ENCODE data around the gene PAFAH1B1. TPM values are rescaled to one million over a fixed set of nuclear protein-coding genes. Genes with fewer than 3 reads are reported as not detected.

The PAFAH1B1 gene
- total and polyA plus RNA-seq, 7 donors: 35.4 to 139 (median 97.6) TPM

DNA sequence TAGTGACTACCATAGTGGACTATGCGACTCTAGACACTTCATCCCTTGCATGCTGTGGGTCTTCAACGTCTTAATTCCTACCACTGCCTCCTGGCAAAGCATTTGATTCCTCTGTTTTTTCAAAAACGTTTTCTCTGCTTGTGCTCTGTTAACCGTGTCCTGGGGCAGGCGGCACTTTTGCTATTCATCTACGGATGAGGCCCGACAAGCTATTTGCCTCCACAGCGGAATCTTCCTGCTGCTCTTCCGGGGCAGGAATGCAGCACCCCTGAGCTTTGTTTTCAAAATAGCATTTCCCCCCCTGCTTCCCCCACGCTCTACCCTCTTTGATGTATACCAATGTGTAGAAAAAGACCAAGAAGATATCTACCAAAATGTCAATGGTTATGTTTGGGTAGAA lies 42.0 kb upstream of the PAFAH1B1 start:
- Histone ChIP-seq H3K4me3 (no peak overlapping the region), H3K36me3 (no peaks in the 10 kb centered on the region), H3K9me3 (no peaks in the 10 kb centered on the region), H3K27ac (no peak overlapping the region), H3K4me1 (no peaks in the 10 kb centered on the region), H3K27me3 (peaks cover 0 to 26% (median 0%) of the 10 kb centered on the region in 3 donors)
- no peak for DNase-seq
- no peak for TF ChIP-seq POLR2A (IDR thresholded peaks at IDR 0.05)
- TF ChIP-seq, protein P1, sequence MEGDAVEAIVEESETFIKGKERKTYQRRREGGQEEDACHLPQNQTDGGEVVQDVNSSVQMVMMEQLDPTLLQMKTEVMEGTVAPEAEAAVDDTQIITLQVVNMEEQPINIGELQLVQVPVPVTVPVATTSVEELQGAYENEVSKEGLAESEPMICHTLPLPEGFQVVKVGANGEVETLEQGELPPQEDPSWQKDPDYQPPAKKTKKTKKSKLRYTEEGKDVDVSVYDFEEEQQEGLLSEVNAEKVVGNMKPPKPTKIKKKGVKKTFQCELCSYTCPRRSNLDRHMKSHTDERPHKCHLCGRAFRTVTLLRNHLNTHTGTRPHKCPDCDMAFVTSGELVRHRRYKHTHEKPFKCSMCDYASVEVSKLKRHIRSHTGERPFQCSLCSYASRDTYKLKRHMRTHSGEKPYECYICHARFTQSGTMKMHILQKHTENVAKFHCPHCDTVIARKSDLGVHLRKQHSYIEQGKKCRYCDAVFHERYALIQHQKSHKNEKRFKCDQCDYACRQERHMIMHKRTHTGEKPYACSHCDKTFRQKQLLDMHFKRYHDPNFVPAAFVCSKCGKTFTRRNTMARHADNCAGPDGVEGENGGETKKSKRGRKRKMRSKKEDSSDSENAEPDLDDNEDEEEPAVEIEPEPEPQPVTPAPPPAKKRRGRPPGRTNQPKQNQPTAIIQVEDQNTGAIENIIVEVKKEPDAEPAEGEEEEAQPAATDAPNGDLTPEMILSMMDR (IDR thresholded peaks at IDR 0.05): no peak
- no peak for TF ChIP-seq POLR2AphosphoS5 (IDR thresholded peaks at IDR 0.05)
- no peak for TF ChIP-seq EP300 (IDR thresholded peaks at IDR 0.05)
- 44 to 55% methylated on average over 10 of the region's 10 CpGs for WGBS, 2 donors
- intact Hi-C loops (cut with DNase I): no loop called here

DNA sequence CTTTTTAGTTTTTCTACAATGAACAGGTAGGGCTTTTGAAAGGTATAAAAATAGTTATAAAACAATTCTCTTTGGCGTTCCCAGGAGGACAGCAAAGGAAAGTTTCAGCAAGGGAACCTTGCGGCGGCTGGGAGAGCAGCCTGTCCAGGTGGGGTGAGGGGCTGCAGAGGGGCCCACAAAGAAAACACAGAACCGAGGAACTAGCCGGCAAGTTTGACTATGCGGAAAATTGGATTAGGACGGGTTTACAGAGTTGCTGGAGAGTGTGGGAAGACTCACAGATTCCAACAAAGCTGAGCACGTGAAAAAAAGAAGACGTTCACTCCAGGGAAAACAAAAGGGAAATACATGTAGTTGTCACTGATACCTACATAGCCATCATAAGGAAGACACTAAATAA lies 41.5 kb upstream of the PAFAH1B1 start:
- Histone ChIP-seq H3K4me3 (no peak overlapping the region), H3K9me3 (peaks cover 0 to 2% (median 0%) of the 10 kb centered on the region in 4 donors), H3K27ac (no peak overlapping the region), H3K27me3 (peaks cover 0 to 26% (median 0%) of the 10 kb centered on the region in 3 donors), H3K4me1 (no peaks in the 10 kb centered on the region), H3K36me3 (no peaks in the 10 kb centered on the region)
- no peak for DNase-seq
- WGBS, 2 donors: 58 to 62% methylated on average over 9 of the region's 9 CpGs
- TF ChIP-seq POLR2AphosphoS5 (IDR thresholded peaks at IDR 0.05): no peak
- no peak for TF ChIP-seq POLR2A (IDR thresholded peaks at IDR 0.05)
- TF ChIP-seq, protein P1 (IDR thresholded peaks at IDR 0.05): no peak
- no peak for TF ChIP-seq EP300 (IDR thresholded peaks at IDR 0.05)
- intact Hi-C loops (cut with DNase I): no loop called here

DNA sequence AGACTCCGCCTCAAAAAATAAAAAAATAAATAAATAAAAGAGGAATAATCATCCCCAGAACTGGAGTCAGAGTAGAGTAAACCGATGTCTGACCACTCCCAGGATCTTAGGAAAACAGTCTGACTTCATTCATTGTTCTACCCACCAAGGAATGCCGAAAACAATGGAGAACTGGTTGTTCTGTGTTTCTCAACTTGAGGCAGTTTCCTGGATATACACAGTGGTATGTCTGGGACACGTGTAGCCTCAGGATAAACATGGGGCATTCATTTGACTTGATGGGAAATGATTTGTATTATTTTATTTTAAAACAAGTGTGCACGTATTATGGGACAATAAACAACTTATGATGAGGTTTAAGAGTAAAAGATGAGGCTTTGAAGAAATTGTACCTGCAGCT lies 32.8 kb upstream of the PAFAH1B1 start:
- TF ChIP-seq POLR2A (IDR thresholded peaks at IDR 0.05) (no peak), POLR2AphosphoS5 (IDR thresholded peaks at IDR 0.05) (no peak), EP300 (IDR thresholded peaks at IDR 0.05) (no peak)
- TF ChIP-seq, protein P1 (IDR thresholded peaks at IDR 0.05): no peak
- DNase-seq: no peak
- Histone ChIP-seq H3K4me3 (no peak overlapping the region), H3K4me1 (no peaks in the 10 kb centered on the region), H3K27ac (no peak overlapping the region), H3K27me3 (no peaks in the 10 kb centered on the region), H3K36me3 (no peaks in the 10 kb centered on the region), H3K9me3 (peaks cover 0 to 2% (median 0%) of the 10 kb centered on the region in 4 donors)
- intact Hi-C loops (cut with DNase I): no loop called here
- WGBS, 2 donors: 92 to 94% methylated on average over 5 of the region's 5 CpGs

DNA sequence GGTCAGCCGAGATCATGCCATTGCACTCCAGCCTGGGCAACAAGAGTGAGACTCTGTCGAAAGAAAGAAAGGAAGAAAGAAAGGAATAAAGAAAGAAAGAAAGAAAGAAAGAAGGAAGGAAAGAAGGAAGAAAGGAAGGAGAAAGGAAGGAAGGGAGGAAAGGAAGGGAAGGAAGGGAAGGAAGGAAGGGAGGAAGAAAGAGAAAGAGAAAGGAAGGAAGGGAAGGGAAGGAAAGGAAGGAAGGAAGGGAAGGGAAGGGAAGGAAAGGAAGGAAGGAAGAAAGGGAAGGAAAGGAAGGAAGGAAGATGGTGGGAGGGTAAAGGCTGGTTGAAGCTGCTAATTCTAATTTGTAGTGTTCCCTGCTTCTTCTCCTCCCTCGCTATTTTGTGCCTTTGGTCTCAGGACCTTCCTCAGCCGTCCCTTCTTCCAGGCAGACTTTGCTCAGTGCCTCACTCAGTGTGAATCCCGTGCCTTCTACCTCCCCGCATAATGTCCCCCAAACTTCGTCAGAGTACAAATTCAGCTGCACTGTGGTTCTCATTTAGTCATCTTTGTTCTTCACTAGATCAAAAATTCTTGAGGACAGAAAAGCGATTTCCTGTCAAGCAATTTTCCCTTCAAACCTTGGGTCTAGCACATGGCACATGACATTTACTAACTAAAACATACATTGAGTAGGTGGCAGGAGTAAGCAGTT lies 31.1 kb upstream of the PAFAH1B1 start:
- H3K9me3 ChIP-seq: no peaks in the 10 kb centered on the region
- H3K27me3 ChIP-seq: no peaks in the 10 kb centered on the region
- DNase-seq: no peak
- no peaks in the 10 kb centered on the region for H3K36me3 ChIP-seq
- H3K27ac ChIP-seq: no peak overlapping the region
- H3K4me3 ChIP-seq: no peak overlapping the region
- 80 to 86% methylated on average over 8 of the region's 8 CpGs for WGBS, 2 donors
- no peaks in the 10 kb centered on the region for H3K4me1 ChIP-seq
- intact Hi-C loops (cut with DNase I): no loop called here
- TF ChIP-seq EP300 (IDR thresholded peaks at IDR 0.05) (no peak), POLR2AphosphoS5 (IDR thresholded peaks at IDR 0.05) (no peak), POLR2A (IDR thresholded peaks at IDR 0.05) (no peak)
- TF ChIP-seq, protein P1 (IDR thresholded peaks at IDR 0.05): no peak

DNA sequence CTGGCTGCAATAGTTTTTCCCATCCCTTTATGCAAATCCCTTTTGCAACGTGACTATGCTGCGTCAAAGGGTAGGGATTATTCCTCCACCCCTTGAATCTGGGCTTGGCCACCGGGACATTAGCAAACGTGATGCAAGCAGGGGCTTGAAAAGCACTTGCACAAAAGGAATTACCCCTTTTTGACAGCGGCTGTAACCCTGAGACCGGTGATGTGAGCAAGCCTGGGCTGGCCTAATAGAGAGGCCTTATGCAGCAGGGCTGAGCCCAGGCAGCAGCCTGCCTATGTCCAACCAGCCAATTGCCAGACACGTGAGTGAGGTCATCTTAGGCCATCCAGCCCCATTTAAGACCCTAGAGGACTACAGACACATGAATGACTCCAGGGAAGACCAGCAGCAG lies 30.4 kb upstream of the PAFAH1B1 start:
- Histone ChIP-seq H3K4me1 (no peaks in the 10 kb centered on the region), H3K27ac (no peak overlapping the region), H3K9me3 (no peaks in the 10 kb centered on the region), H3K36me3 (no peaks in the 10 kb centered on the region), H3K27me3 (no peaks in the 10 kb centered on the region), H3K4me3 (no peak overlapping the region)
- intact Hi-C loops (cut with DNase I): no loop called here
- DNase-seq: no peak
- TF ChIP-seq, protein P1 (IDR thresholded peaks at IDR 0.05): no peak
- TF ChIP-seq EP300 (IDR thresholded peaks at IDR 0.05) (no peak), POLR2A (IDR thresholded peaks at IDR 0.05) (no peak), POLR2AphosphoS5 (IDR thresholded peaks at IDR 0.05) (no peak)
- 80 to 81% methylated on average over 7 of the region's 7 CpGs for WGBS, 2 donors
